IMR-90 (cell line): Measurements from ENCODE around the gene SECTM1. TPM values are rescaled to one million over a fixed set of nuclear protein-coding genes. Genes with fewer than 3 reads are reported as not detected.

Source experiments
- ATAC-seq: fragments of 200-7000 bp; cut with Tn5 transposase; 2 replicates; pipeline ENCODE4 v1.9.1; 2020; ENCODE audit warnings: low read depth, mild to moderate bottlenecking, moderate library complexity
- BruUV-seq: library from RNA; stranded (reverse); fragments of 400-500 nt; replicated peaks from 2 replicates; lab custom pipeline; 2021; lab: Mats Ljungman, UMichigan
- CTCF ChIA-PET: fragments of 300-600 bp; formaldehyde crosslinking; extraction: SDS; loops from one replicate; lab custom pipeline; 2021; ENCODE audit warnings: antibody characterized with exemption; lab: Yijun Ruan, JAX
- POLR2A ChIA-PET: fragments of 300-600 bp; sonication (Branson Sonifier 250); formaldehyde crosslinking; loops from one replicate; lab custom pipeline; 2022; ENCODE audit warnings: antibody characterized with exemption; ENCODE audit not compliant: unreplicated experiment; lab: Charles Lee
- DNase-seq: peaks from one replicate; pipeline ENCODE4 v3.0.0; 2013
- H2AFZ ChIP-seq: replicated peaks from 2 replicates; pipeline ENCODE3; 2013; ENCODE audit warnings: low read length, mild to moderate bottlenecking; ENCODE audit not compliant: poor library complexity
- H2AK5ac ChIP-seq: 2 replicates; pipeline ENCODE4 v1.6.1; 2013; ENCODE audit warnings: low read depth, low read length, inconsistent platforms
- H2AK9ac ChIP-seq: replicated peaks from 2 replicates; pipeline ENCODE3; 2013; ENCODE audit warnings: mild to moderate bottlenecking, low read depth, low read length, moderate library complexity; ENCODE audit not compliant: poor library complexity
- H2BK120ac ChIP-seq: 2 replicates; pipeline ENCODE4 v1.6.1; 2013; ENCODE audit warnings: low read depth, low read length, inconsistent platforms
- H2BK15ac ChIP-seq: 3 replicates; pipeline ENCODE4 v1.6.1; 2013; ENCODE audit warnings: low read depth, low read length, inconsistent platforms
- H2BK20ac ChIP-seq: 2 replicates; pipeline ENCODE4 v1.6.1; 2013; ENCODE audit warnings: low read depth, mild to moderate bottlenecking, inconsistent platforms, low read length, moderate library complexity
- H2BK5ac ChIP-seq: 2 replicates; pipeline ENCODE4 v1.6.1; 2013; ENCODE audit warnings: mild to moderate bottlenecking, low read depth, low read length, inconsistent platforms; ENCODE audit not compliant: poor library complexity, severe bottlenecking
- H3K14ac ChIP-seq: replicated peaks from 2 replicates; pipeline ENCODE4 v1.6.1; 2013; ENCODE audit warnings: low read depth, low read length, inconsistent platforms
- H3K18ac ChIP-seq: 2 replicates; pipeline ENCODE4 v1.6.1; 2013; ENCODE audit warnings: low read depth, low read length, control low read depth
- H3K23ac ChIP-seq: 2 replicates; pipeline ENCODE4 v1.6.1; 2013; ENCODE audit warnings: low read depth, low read length, inconsistent platforms
- H3K27ac ChIP-seq: 2 replicates; pipeline ENCODE4 v1.5.1; 2013; ENCODE audit warnings: mild to moderate bottlenecking, control low read depth, low read length; ENCODE audit not compliant: insufficient read depth
- H3K27me3 ChIP-seq: 2 replicates; pipeline ENCODE4 v1.6.1; 2013; ENCODE audit warnings: low read length; ENCODE audit not compliant: control insufficient read depth, insufficient read depth
- H3K36me3 ChIP-seq: 2 replicates; pipeline ENCODE4 v1.6.1; 2013; ENCODE audit warnings: low read length, mixed read lengths; ENCODE audit not compliant: control insufficient read depth, insufficient read depth
- H3K4ac ChIP-seq: 2 replicates; pipeline ENCODE4 v1.6.1; 2013; ENCODE audit warnings: low read depth, low read length, inconsistent platforms
- H3K4me1 ChIP-seq: 2 replicates; pipeline ENCODE4 v1.6.1; 2013; ENCODE audit warnings: low read length, mixed read lengths; ENCODE audit not compliant: control insufficient read depth, insufficient read depth
- H3K4me2 ChIP-seq: 2 replicates; pipeline ENCODE4 v1.6.1; 2013; ENCODE audit warnings: low read depth, mild to moderate bottlenecking, control low read depth, low read length, moderate library complexity
- H3K4me3 ChIP-seq: 2 replicates; pipeline ENCODE4 v1.5.1; 2013; ENCODE audit warnings: low read depth, mild to moderate bottlenecking, control low read depth, low read length, moderate library complexity; ENCODE audit not compliant: insufficient read depth
- H3K56ac ChIP-seq: 2 replicates; pipeline ENCODE4 v1.6.1; 2013; ENCODE audit warnings: low read length, inconsistent platforms; ENCODE audit not compliant: insufficient read depth; ENCODE audit errors: extremely low read depth
- H3K79me1 ChIP-seq, 2 experiments: 2 replicates each; pipeline ENCODE4 v1.6.1; 2013; ENCODE audit warnings: low read length in 2 of 2, inconsistent platforms in 1 of 2, low read depth in 1 of 2
- H3K9ac ChIP-seq: 2 replicates; pipeline ENCODE4 v1.6.1; 2013; ENCODE audit warnings: low read depth, low read length, control low read depth
- H3K9me1 ChIP-seq: 2 replicates; pipeline ENCODE4 v1.6.1; 2013; ENCODE audit warnings: low read length, inconsistent platforms; ENCODE audit not compliant: insufficient read depth
- H3K9me3 ChIP-seq: 2 replicates; pipeline ENCODE4 v1.6.1; 2013; ENCODE audit warnings: low read length; ENCODE audit not compliant: control insufficient read depth, insufficient read depth
- H4K20me1 ChIP-seq: 2 replicates; pipeline ENCODE4 v1.6.1; 2013; ENCODE audit warnings: low read length, inconsistent platforms; ENCODE audit not compliant: insufficient read depth
- H4K5ac ChIP-seq: 2 replicates; pipeline ENCODE4 v1.6.1; 2013; ENCODE audit warnings: mild to moderate bottlenecking, low read depth, low read length, control low read depth
- H4K8ac ChIP-seq, 2 experiments: 2 replicates each; pipeline ENCODE4 v1.6.1; 2013; ENCODE audit warnings: low read depth in 2 of 2, low read length in 2 of 2, control low read depth in 1 of 2, inconsistent platforms in 1 of 2
- H4K91ac ChIP-seq: 2 replicates; pipeline ENCODE4 v1.6.1; 2013; ENCODE audit warnings: low read depth, low read length, inconsistent platforms; ENCODE audit not compliant: insufficient read depth
- CEBPB ChIP-seq: IDR thresholded peaks from 2 replicates; pipeline ENCODE4 v1.6.1; 2012; ENCODE audit warnings: low read depth, low read length, improper control_type of control experiment
- CHD1 ChIP-seq: IDR thresholded peaks from 2 replicates; pipeline ENCODE4 v1.6.1; 2012; ENCODE audit warnings: low read depth, low read length, improper control_type of control experiment
- ELK1 ChIP-seq: fragments of 150-350 bp; IDR thresholded peaks from 2 replicates; pipeline ENCODE4 v1.6.1; 2016; ENCODE audit warnings: low read depth, mild to moderate bottlenecking, low read length, moderate library complexity, borderline replicate concordance
- MAFK ChIP-seq: IDR thresholded peaks from 2 replicates; pipeline ENCODE4 v1.6.1; 2012; ENCODE audit warnings: low read depth, low read length, improper control_type of control experiment
- MAZ ChIP-seq: IDR thresholded peaks from 2 replicates; pipeline ENCODE4 v1.6.1; 2012; ENCODE audit warnings: low read depth, mild to moderate bottlenecking, low read length, improper control_type of control experiment, moderate library complexity, borderline replicate concordance
- MXI1 ChIP-seq: IDR thresholded peaks from 2 replicates; pipeline ENCODE4 v1.6.1; 2012; ENCODE audit warnings: low read depth, mild to moderate bottlenecking, low read length, moderate library complexity, borderline replicate concordance
- NFE2L2 ChIP-seq: fragments of 150-350 bp; IDR thresholded peaks from 2 replicates; pipeline ENCODE4 v1.6.1; 2016; ENCODE audit warnings: low read depth, mild to moderate bottlenecking, low read length
- POLR2A ChIP-seq: IDR thresholded peaks from 2 replicates; pipeline ENCODE4 v1.6.1; 2012; ENCODE audit warnings: mild to moderate bottlenecking, low read depth, low read length
- RAD21 ChIP-seq: IDR thresholded peaks from 2 replicates; pipeline ENCODE4 v1.6.1; 2012; ENCODE audit warnings: low read length, improper control_type of control experiment
- SMC3 ChIP-seq: fragments of 150-350 bp; IDR thresholded peaks from 2 replicates; pipeline ENCODE4 v1.6.1; 2016; ENCODE audit warnings: low read depth, mild to moderate bottlenecking, antibody characterized with exemption, low read length, moderate library complexity
- WGBS, 2 experiments: methylation state at CpG; one replicate each; pipeline versions ENCODE4 v1.1.5 to v1.1.7; 2013; ENCODE audit warnings: missing lambda C conversion rate in 2 of 2; ENCODE audit not compliant: insufficient read length in 1 of 2; ENCODE audit errors: extremely low coverage in 2 of 2; 5-methylcytosine and 5-hydroxymethylcytosine counted together
- dilution Hi-C: fragments of 300-500 bp; cut with HindIII; formaldehyde crosslinking; loops from one replicate; pipeline ENCODE4 v1.14.3; 2018; ENCODE audit warnings: low sequenced_read_pairs; ENCODE audit not compliant: unreplicated experiment
- in situ Hi-C: fragments of 300-500 bp; cut with MboI; formaldehyde crosslinking; loops from 3 replicates; pipeline ENCODE4 v1.14.3; 2019; ENCODE audit warnings: low sequenced_read_pairs, inconsistent platforms, mixed read lengths
- intact Hi-C: fragments of 100-400 bp; cut with micrococcal nuclease; formaldehyde crosslinking; loops from 2 replicates; pipeline ENCODE4 v1.10.0; 2022
- polyA plus RNA-seq, 3 experiments: library from polyadenylated mRNA; depleted of rRNA; stranded (reverse); fragments of >200 nt; gene quantifications; 2 replicates each; pipeline ENCODE4 v1.2.3, GENCODE V29; 2012; ENCODE audit warnings: low replicate concordance in 1 of 3
- total RNA-seq: library from RNA; depleted of rRNA; stranded (reverse); fragments of >200 nt; gene quantifications from 2 replicates; pipeline ENCODE4 v1.2.3, GENCODE V29; 2012
- TF ChIP-seq, protein P1 (sequence below): conservative IDR thresholded peaks from 2 replicates; pipeline ENCODE4 v1.5.1; 2012; ENCODE audit warnings: mild to moderate bottlenecking, low read depth, low read length, improper control_type of control experiment

Gene SECTM1
- total and polyA plus RNA-seq, 2 of the 4 experiments (the other 2 are of a cell fraction) = 2.3 to 4.4 TPM

- Histone ChIP-seq H4K20me1 (0 out of 2 replicates have a peak, but pooled peaks cover 4% of the 10 kb centered on the region), H2BK120ac (no peak overlapping the region), H4K91ac (no peak overlapping the region), H3K9ac (no peak overlapping the region), H3K56ac (no peak overlapping the region), H3K79me1 (no peaks in the 10 kb centered on the region), H3K4me1 (peaks cover 3% of the 10 kb centered on the region; the same call in 1 of the 2 replicates), H2AFZ (no peak overlapping the region), H3K14ac (no peak overlapping the region), H3K27ac (no peak overlapping the region), H3K4me2 (no peak overlapping the region), H2AK5ac (no peak overlapping the region), H2BK5ac (no peak overlapping the region), H3K4me3 (no peak overlapping the region), H3K9me3 (no peaks in the 10 kb centered on the region), H4K5ac (no peak overlapping the region), H2AK9ac (no peak overlapping the region), H3K4ac (no peak overlapping the region), H3K36me3 (no peaks in the 10 kb centered on the region), H3K18ac (no peak overlapping the region), H3K23ac (no peak overlapping the region), H2BK20ac (no peak overlapping the region), H2BK15ac (no peak overlapping the region), H3K27me3 (peaks cover 22% of the 10 kb centered on the region), H4K8ac (no peak overlapping the region), H3K9me1 (no peaks in the 10 kb centered on the region)
- DNase-seq (no peak), ATAC-seq (no peak)
- in situ Hi-C loops = no loop called here
- ChIA-PET CTCF (no interaction called here), POLR2A (no interaction called here)
- intact Hi-C loops = no loop called here
- no peak for TF ChIP-seq MXI1
- no peak for TF ChIP-seq ELK1
- no peak for TF ChIP-seq CEBPB
- no peak for TF ChIP-seq MAFK
- TF ChIP-seq, protein P1, sequence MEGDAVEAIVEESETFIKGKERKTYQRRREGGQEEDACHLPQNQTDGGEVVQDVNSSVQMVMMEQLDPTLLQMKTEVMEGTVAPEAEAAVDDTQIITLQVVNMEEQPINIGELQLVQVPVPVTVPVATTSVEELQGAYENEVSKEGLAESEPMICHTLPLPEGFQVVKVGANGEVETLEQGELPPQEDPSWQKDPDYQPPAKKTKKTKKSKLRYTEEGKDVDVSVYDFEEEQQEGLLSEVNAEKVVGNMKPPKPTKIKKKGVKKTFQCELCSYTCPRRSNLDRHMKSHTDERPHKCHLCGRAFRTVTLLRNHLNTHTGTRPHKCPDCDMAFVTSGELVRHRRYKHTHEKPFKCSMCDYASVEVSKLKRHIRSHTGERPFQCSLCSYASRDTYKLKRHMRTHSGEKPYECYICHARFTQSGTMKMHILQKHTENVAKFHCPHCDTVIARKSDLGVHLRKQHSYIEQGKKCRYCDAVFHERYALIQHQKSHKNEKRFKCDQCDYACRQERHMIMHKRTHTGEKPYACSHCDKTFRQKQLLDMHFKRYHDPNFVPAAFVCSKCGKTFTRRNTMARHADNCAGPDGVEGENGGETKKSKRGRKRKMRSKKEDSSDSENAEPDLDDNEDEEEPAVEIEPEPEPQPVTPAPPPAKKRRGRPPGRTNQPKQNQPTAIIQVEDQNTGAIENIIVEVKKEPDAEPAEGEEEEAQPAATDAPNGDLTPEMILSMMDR = no peak
- no peak for TF ChIP-seq SMC3
- no peak for TF ChIP-seq MAZ
- no peak for TF ChIP-seq NFE2L2
- TF ChIP-seq POLR2A = no peak
- no peak for TF ChIP-seq CHD1
- TF ChIP-seq RAD21 = no peak
- BruUV-seq = no TSS peak
- dilution Hi-C loops = no loop called here
- 85% methylated on average over 13 of the region's 20 CpGs; no CpG with 5 or more reads in 1 of the 2 experiments for WGBS, 2 experiments
These were observed 27.8 kb downstream of the SECTM1 start for GRCh38 chr17:82305727-82306300.
